Measurements from ENCODE around the gene AIF1.

Gene AIF1

GRCh38 chr6:31620586-31621319, 5.7 kb downstream of the AIF1 start, which contains the start of gene PRRC2A:
Gene PRRC2A, plus strand, starts transcription at chr6:31620715. Its CDS starts 2,075 bp downstream, at chr6:31622790.
- DNase-seq (ENCODE audit: low read depth in 2 of 2): peak; percentile 76 to 96

GRCh38 chr6:31621320-31621939, 6.4 kb downstream of the AIF1 start:
- DNase-seq (ENCODE audit: low read depth in 2 of 2): no peak

- DNase-seq (ENCODE audit: low read depth in 2 of 2): no peak
Measured at GRCh38 chr6:31621991-31622390, 7.0 kb downstream of the AIF1 start.

GRCh38 chr6:31622684-31623091, 7.7 kb downstream of the AIF1 start:
- no peak for DNase-seq (ENCODE audit: low read depth in 2 of 2)

- no peak for DNase-seq (ENCODE audit: low read depth in 2 of 2)
Measured at GRCh38 chr6:31624070-31624469, 9.0 kb downstream of the AIF1 start.

DNA sequence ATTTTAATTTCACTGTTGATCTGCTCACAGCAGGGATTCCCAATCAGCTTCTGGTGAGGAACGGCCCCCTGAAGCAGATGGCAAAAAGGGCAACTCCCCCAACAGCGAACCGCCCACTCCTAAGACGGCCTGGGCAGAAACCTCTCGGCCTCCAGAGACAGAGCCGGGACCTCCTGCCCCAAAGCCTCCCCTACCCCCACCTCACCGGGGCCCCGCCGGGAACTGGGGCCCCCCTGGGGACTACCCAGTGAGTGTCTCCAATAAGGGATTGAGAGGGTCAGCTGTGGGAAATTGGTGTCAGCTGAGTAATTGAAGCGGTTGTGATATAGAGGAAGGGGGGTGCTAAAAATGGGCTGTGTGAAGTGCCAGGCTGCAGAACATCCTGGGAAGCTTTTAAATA, 11.9 kb downstream of the AIF1 start:
- no peak for DNase-seq (ENCODE audit: low read depth in 2 of 2)

DNA sequence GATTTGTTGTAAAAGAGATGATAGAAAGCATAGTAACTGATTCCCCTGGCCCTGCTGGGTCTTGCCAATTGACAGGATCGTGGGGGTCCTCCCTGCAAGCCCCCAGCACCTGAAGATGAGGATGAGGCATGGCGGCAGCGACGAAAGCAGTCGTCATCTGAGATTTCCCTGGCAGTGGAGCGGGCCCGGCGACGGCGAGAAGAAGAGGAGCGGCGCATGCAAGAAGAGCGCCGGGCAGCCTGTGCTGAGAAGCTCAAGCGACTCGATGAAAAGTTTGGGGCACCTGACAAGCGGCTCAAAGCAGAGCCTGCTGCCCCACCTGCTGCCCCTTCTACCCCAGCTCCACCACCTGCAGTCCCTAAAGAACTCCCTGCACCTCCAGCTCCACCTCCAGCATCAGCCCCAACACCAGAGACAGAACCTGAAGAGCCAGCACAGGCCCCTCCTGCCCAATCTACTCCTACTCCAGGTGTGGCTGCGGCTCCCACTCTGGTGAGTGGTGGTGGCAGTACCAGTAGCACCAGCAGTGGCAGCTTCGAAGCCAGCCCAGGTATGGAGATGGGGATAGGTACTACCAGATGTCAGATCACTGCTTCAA, 12.8 kb downstream of the AIF1 start:
- DNase-seq (ENCODE audit: low read depth in 2 of 2): no peak

DNA sequence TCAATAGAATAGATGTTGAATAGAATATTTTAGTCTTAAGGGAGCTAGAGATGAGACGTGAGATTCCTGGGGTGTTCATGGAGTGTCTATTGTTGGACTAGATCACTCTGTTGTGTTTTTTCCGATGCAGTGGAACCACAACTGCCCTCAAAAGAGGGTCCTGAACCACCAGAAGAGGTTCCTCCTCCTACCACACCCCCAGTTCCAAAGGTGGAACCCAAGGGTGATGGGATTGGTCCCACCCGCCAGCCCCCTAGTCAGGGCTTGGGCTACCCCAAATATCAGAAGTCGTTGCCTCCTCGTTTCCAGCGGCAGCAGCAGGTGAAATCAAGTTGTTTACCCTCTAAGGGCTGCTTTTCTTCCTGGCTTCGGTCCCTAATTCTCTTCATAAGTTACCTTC, 14.0 kb downstream of the AIF1 start:
- no peak for DNase-seq (ENCODE audit: low read depth in 2 of 2)

DNA sequence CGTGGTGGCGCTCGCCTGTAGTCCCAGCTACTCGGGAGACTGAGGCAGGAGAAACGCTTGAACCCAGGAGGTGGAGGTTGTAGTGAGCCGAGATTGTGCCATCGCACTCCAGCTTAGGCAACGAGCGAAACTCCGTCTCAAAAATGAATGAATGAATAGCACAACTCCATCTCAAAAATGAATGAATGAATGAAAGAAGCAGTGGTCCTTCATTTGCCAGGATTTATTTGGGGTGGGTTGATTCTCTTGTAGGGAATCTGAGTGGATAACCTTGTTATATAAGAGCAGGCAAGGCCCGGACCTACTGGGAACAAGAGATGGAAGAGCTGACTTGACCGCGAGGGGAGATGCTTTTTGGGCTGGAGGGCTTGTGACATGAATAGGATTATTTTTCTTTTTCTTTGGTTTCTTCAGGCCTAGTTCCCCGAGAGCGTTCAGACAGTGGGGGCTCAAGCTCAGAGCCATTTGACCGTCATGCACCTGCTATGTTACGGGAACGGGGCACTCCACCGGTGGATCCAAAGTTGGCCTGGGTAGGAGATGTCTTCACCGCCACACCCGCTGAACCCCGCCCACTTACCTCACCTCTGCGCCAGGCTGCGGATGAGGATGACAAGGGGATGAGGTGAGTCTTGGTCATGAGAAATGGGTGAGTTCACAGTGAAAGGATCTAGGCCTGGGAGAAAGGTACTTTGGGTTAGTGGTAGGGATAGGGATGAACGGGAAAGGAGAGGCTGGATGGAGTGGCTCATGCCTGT, 15.3 kb downstream of the AIF1 start:
- no peak for DNase-seq (ENCODE audit: low read depth in 2 of 2)

- no peak for DNase-seq (ENCODE audit: low read depth in 2 of 2)
Measured at GRCh38 chr6:31631209-31631608, 16.2 kb downstream of the AIF1 start.

DNA sequence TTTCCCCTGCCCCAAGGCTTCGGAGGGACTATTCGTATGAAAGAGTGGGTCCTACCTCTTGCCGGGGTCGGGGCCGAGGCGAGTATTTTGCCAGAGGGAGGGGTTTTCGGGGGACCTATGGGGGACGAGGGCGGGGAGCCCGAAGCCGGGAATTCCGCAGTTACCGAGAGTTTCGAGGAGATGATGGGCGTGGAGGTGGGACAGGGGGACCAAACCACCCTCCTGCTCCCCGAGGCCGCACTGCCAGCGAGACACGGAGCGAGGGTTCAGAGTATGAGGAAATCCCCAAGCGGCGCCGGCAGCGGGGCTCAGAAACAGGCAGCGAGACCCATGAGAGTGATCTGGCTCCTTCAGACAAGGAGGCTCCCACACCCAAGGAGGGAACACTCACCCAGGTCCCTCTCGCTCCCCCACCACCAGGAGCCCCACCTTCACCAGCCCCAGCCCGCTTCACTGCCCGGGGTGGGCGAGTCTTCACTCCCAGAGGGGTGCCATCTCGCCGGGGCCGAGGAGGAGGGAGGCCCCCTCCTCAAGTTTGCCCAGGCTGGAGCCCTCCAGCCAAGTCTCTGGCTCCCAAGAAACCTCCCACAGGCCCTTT, 16.7 kb downstream of the AIF1 start:
- DNase-seq (ENCODE audit: low read depth in 2 of 2): no peak

DNA sequence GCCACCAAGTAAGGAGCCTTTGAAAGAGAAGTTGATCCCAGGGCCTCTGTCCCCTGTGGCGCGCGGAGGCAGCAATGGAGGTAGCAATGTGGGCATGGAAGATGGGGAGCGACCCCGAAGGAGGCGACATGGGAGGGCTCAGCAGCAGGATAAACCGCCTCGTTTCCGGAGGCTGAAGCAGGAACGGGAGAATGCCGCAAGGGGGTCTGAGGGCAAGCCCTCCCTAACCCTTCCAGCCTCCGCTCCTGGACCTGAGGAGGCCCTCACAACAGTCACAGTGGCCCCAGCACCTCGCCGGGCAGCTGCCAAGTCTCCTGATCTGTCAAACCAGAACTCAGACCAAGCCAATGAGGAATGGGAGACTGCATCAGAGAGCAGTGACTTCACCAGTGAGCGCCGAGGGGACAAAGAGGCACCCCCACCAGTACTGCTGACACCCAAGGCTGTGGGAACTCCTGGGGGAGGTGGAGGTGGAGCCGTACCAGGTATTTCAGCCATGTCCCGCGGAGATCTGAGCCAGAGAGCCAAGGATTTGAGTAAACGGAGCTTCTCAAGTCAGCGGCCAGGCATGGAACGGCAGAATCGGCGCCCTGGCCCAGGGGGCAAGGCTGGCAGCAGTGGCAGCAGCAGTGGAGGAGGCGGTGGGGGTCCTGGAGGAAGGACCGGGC, 17.4 kb downstream of the AIF1 start:
- DNase-seq (ENCODE audit: low read depth in 2 of 2): no peak

- DNase-seq (ENCODE audit: low read depth in 2 of 2): no peak
Measured at GRCh38 chr6:31633447-31633846, 18.4 kb downstream of the AIF1 start.

- no peak for DNase-seq (ENCODE audit: low read depth in 2 of 2)
Measured at GRCh38 chr6:31634131-31634530, 19.1 kb downstream of the AIF1 start.

DNA sequence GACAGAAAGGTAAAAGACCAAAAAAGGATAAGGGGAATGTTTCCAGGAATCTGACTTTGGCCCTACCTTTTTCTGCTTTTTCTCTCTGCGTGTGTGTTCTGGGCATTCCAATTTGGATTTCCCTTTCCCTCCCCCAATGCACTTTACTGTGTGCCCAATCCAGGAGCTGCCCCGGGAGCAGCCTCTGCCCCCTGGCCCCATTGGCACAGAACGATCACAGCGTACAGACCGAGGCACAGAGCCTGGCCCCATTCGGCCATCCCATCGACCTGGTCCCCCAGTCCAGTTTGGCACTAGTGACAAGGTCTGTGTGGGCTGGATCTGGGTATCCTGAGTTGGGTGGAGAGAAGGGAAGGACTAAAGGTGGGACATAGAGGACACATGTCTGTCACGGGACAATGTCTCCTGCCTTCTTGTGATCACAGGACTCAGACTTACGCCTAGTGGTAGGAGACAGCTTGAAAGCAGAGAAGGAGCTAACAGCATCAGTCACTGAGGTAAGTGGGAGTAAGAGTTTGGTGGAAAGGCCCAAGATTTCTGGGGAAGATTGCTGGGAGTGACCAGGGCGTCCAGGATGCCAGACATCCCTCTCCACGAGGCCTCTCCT, 20.0 kb downstream of the AIF1 start:
- DNase-seq (ENCODE audit: low read depth in 2 of 2): no peak

GRCh38 chr6:31636698-31637596, 21.9 kb downstream of the AIF1 start:
- DNase-seq (ENCODE audit: low read depth in 2 of 2): no peak

- no peak for DNase-seq (ENCODE audit: low read depth in 2 of 2)
Measured at GRCh38 chr6:31639043-31639442, 24.0 kb downstream of the AIF1 start.

DNA sequence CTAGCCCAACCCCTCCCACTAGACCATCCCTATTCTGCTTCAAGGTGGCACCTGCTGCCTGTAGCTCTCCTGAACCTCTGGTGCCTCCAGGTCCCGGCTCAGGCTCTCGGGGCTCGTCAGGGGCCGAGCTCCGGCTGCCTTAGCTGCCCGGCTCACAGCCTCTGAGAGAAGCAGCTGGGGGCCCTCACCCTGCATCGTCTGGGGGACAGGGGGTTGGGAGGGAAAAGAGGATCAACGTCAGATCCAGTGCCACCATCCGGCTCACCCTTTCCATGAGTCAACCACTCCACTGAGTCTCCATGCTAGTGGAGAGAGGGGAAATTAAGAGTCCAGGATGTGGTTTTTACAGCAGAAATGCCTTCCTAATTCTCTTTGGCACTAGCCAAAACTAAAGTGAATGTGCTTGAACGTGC, 24.4 kb downstream of the AIF1 start:
- peak in 1 of 2 donors; percentile 33 for DNase-seq (ENCODE audit: low read depth in 2 of 2)

- no peak for DNase-seq (ENCODE audit: low read depth in 2 of 2)
Measured at GRCh38 chr6:31640612-31641011, 25.6 kb downstream of the AIF1 start.

- DNase-seq (ENCODE audit: low read depth in 2 of 2): no peak
Measured at GRCh38 chr6:31641370-31641769, 26.3 kb downstream of the AIF1 start.
